Measurements from ENCODE around the gene NPDC1.

- TF ChIP-seq CTCF (IDR thresholded peaks at IDR 0.05; ENCODE audit: low read depth, low read length, missing input control) (no peak), HNF4G (IDR thresholded peaks at IDR 0.05) (peak; percentile 50), SP1 (IDR thresholded peaks at IDR 0.05) (no peak)
Measured at GRCh38 chr9:137054932-137055384, 9.0 kb upstream of the NPDC1 start.
